OCI-LY3 (cell line): ENCODE results near the gene LACRT.

Experiments
- H2AFZ ChIP-seq: fragments of 200-600, 300-600 bp; shearing (Covaris generic); 2 replicates; pipeline ENCODE4 v1.6.0; 2014; ENCODE audit warnings: antibody characterized with exemption, low read depth, low read length
- H3K27ac ChIP-seq: fragments of 200-600, 300-600 bp; sonication (generic); 2 replicates; pipeline ENCODE4 v1.5.1; 2014; ENCODE audit warnings: mild to moderate bottlenecking, low read length, moderate library complexity, mixed read lengths
- H3K27me3 ChIP-seq: fragments of 200-600, 300-600 bp; sonication (generic); 2 replicates; pipeline ENCODE4 v1.6.1; 2014; ENCODE audit warnings: low read depth, low read length, mixed read lengths
- H3K36me3 ChIP-seq: fragments of 200-600, 300-600 bp; sonication (generic); replicated peaks from 2 replicates; pipeline ENCODE3; 2014; ENCODE audit warnings: low read depth, low read length, mixed read lengths
- H3K4me1 ChIP-seq: fragments of 300-600, 200-600 bp; sonication (generic); 2 replicates; pipeline ENCODE4 v1.6.1; 2014; ENCODE audit warnings: low read length, mixed read lengths
- H3K4me2 ChIP-seq: fragments of 200-600, 300-600 bp; sonication (generic); 2 replicates; pipeline ENCODE4 v1.6.1; 2014; ENCODE audit warnings: low read length, mixed read lengths
- H3K4me3 ChIP-seq: fragments of 300-600, 200-600 bp; sonication (generic); 2 replicates; pipeline ENCODE4 v1.5.1; 2014; ENCODE audit warnings: antibody characterized with exemption, mild to moderate bottlenecking, low read length, moderate library complexity
- H3K79me2 ChIP-seq: fragments of 300-600, 200-600 bp; shearing (Covaris generic); 2 replicates; pipeline ENCODE4 v1.6.1; 2014; ENCODE audit warnings: mild to moderate bottlenecking, low read length, mixed read lengths
- H3K9ac ChIP-seq: fragments of 300-600, 200-600 bp; shearing (Covaris generic); 2 replicates; pipeline ENCODE4 v1.6.0; 2014; ENCODE audit warnings: mild to moderate bottlenecking, low read length, moderate library complexity
- H3K9me3 ChIP-seq: fragments of 200-600, 300-600 bp; shearing (Covaris generic); 2 replicates; pipeline ENCODE4 v1.6.1; 2014; ENCODE audit warnings: low read length, mixed read lengths; ENCODE audit not compliant: insufficient read depth
- H4K20me1 ChIP-seq: fragments of 200-600, 300-600 bp; sonication (generic); 2 replicates; pipeline ENCODE4 v1.6.1; 2016; ENCODE audit warnings: low read length, mixed read lengths; ENCODE audit not compliant: insufficient read depth
- CTCF ChIP-seq: fragments of 200-600, 300-600 bp; sonication (generic); IDR thresholded peaks from 2 replicates; pipeline ENCODE4 v1.5.1; 2014; ENCODE audit warnings: antibody characterized with exemption, low read length, low read depth
- EZH2phosphoT487 ChIP-seq: fragments of 200-600 bp; shearing (Covaris generic); IDR thresholded peaks from 2 replicates; pipeline ENCODE4 v1.6.1; 2018; ENCODE audit warnings: antibody characterized with exemption, mixed run types, low read depth

Gene LACRT

GRCh38 chr12:54631551-54631950 lies 3.1 kb downstream of the LACRT start:
- Histone ChIP-seq H3K9ac (no peak overlapping the region), H3K4me2 (no peak overlapping the region), H3K27me3 (peaks cover 3% of the 10 kb centered on the region; the same call in 1 of the 2 replicates), H2AFZ (no peak overlapping the region), H3K36me3 (no peaks in the 10 kb centered on the region), H3K4me3 (no peak overlapping the region), H4K20me1 (no peaks in the 10 kb centered on the region), H3K9me3 (peaks cover 13% of the 10 kb centered on the region; the same call in 1 of the 2 replicates), H3K27ac (no peak overlapping the region), H3K4me1 (0 out of 2 replicates have a peak, but pooled peaks cover 4% of the 10 kb centered on the region), H3K79me2 (no peaks in the 10 kb centered on the region)
- TF ChIP-seq EZH2phosphoT487: no peak
- TF ChIP-seq CTCF: no peak

GRCh38 chr12:54629925-54630324 lies 4.8 kb downstream of the LACRT start:
- Histone ChIP-seq H2AFZ (no peak overlapping the region), H3K4me1 (no peaks in the 10 kb centered on the region), H3K9ac (no peak overlapping the region), H3K4me2 (no peak overlapping the region), H3K27ac (no peak overlapping the region), H3K79me2 (no peaks in the 10 kb centered on the region), H3K36me3 (no peaks in the 10 kb centered on the region), H4K20me1 (no peaks in the 10 kb centered on the region), H3K27me3 (peaks cover 3% of the 10 kb centered on the region; the same call in 1 of the 2 replicates), H3K9me3 (peaks cover 13% of the 10 kb centered on the region; the same call in 1 of the 2 replicates), H3K4me3 (no peak overlapping the region)
- TF ChIP-seq EZH2phosphoT487 (no peak), CTCF (no peak)

GRCh38 chr12:54628186-54628846 lies 6.4 kb downstream of the LACRT start:
- Histone ChIP-seq H3K4me3 (no peak overlapping the region), H3K4me2 (no peak overlapping the region), H3K36me3 (no peaks in the 10 kb centered on the region), H3K79me2 (no peaks in the 10 kb centered on the region), H3K27me3 (peaks cover 12% of the 10 kb centered on the region), H4K20me1 (no peaks in the 10 kb centered on the region), H2AFZ (no peak overlapping the region), H3K9me3 (peaks cover 13% of the 10 kb centered on the region; the same call in 1 of the 2 replicates), H3K9ac (no peak overlapping the region), H3K4me1 (no peaks in the 10 kb centered on the region), H3K27ac (no peak overlapping the region)
- TF ChIP-seq CTCF (no peak), EZH2phosphoT487 (no peak)

GRCh38 chr12:54627304-54627703 lies 7.4 kb downstream of the LACRT start:
- no peak overlapping the region for H3K27ac ChIP-seq
- no peaks in the 10 kb centered on the region for H4K20me1 ChIP-seq
- no peaks in the 10 kb centered on the region for H3K79me2 ChIP-seq
- no peak overlapping the region for H3K4me2 ChIP-seq
- H3K4me3 ChIP-seq: no peak overlapping the region
- H2AFZ ChIP-seq: no peak overlapping the region
- H3K9me3 ChIP-seq: peaks cover 13% of the 10 kb centered on the region; the same call in 1 of the 2 replicates
- TF ChIP-seq CTCF (no peak), EZH2phosphoT487 (no peak)
- H3K27me3 ChIP-seq: peaks cover 15% of the 10 kb centered on the region
- no peaks in the 10 kb centered on the region for H3K4me1 ChIP-seq
- H3K9ac ChIP-seq: no peak overlapping the region
- H3K36me3 ChIP-seq: no peaks in the 10 kb centered on the region
